Psoas muscle (tissue), 8 donors: Measurements from ENCODE around the gene STAMBPL1. TPM values are rescaled to one million over a fixed set of nuclear protein-coding genes. Genes with fewer than 3 reads are reported as not detected.

Experiments used
- ATAC-seq, 4 donors: fragments of 200-7000 bp; cut with Tn5 transposase; one replicate each; pipeline ENCODE4 v1.9.1; 2020; ENCODE audit warnings: moderate library complexity in 3 of 4, mild to moderate bottlenecking in 2 of 4
- DNase-seq, 2 donors: peaks; one replicate each; pipeline ENCODE4 v3.0.0-alpha.2; 2020
- H3K27ac ChIP-seq: fragments of 200-600 bp; one replicate; pipeline ENCODE4 v1.8.0; 2022
- H3K27me3 ChIP-seq, 3 donors: fragments of 200-600 bp in 1 of 3; one replicate each; pipeline versions ENCODE4 v1.6.1 to v1.8.0; 2013 to 2022; ENCODE audit warnings: low read length in 2 of 3, mild to moderate bottlenecking in 2 of 3, moderate library complexity in 1 of 3; ENCODE audit not compliant: insufficient read depth in 3 of 3
- H3K36me3 ChIP-seq, 2 donors: fragments of 200-600 bp in 1 of 2; one replicate each; pipeline versions ENCODE4 v1.6.1 to v1.8.0; 2013 to 2022; ENCODE audit warnings: low read depth in 1 of 2, mild to moderate bottlenecking in 1 of 2, moderate library complexity in 1 of 2; ENCODE audit not compliant: insufficient read depth in 1 of 2
- H3K4me1 ChIP-seq: fragments of 200-600 bp; one replicate; pipeline ENCODE4 v1.8.0; 2022
- H3K4me3 ChIP-seq: fragments of 200-600 bp; one replicate; pipeline ENCODE4 v1.8.0; 2022; ENCODE audit warnings: mild to moderate bottlenecking
- H3K9me3 ChIP-seq: fragments of 200-600 bp; one replicate; pipeline ENCODE4 v1.8.0; 2022
- CTCF ChIP-seq: fragments of 200-600 bp; IDR thresholded peaks from one replicate; pipeline ENCODE4 v1.8.0; 2022; ENCODE audit warnings: antibody characterized with exemption
- WGBS, 3 donors: extraction: QIAGEN DNeasy Blood & Tissue Kit; methylation state at CpG; one replicate each; pipeline versions ENCODE4 v1.1.6 to v1.1.7; 2013; 5-methylcytosine and 5-hydroxymethylcytosine counted together
- intact Hi-C, 2 donors: fragments of 100-400 bp; cut with DNase I; formaldehyde crosslinking; loops; one replicate each; pipeline versions ENCODE4 v1.11.0 to v1.14.2; 2022
- long read RNA-seq, 2 donors: library from polyadenylated mRNA; unstranded; transcript quantifications; one replicate each; pipeline ENCODE4 v2.0.0, GENCODE V29; 2021
- polyA plus RNA-seq, 3 donors: library from polyadenylated mRNA; stranded (reverse); fragments of 200-250 nt; gene quantifications; one replicate each; pipeline ENCODE4 v1.2.3, GENCODE V29; 2013
- total RNA-seq, 4 donors: library from RNA; stranded (reverse); fragmentation: NEBNext Ultra II Directional in 2 of 4; extraction: Animal tissue kit (Norgen Biotek cat#: 25700) in 2 of 4; gene quantifications; one replicate each; pipeline versions ENCODE4 v1.2.1 to v1.2.4, GENCODE V29; 2021 to 2023
- donor health status: healthy with polysubstance abuse.
- donor health status: DM: no; HTN: no; CAD: no; lungs with moderate emphysema.
- donor health status: Bipolar disorder and iron deficiency.
- donor health status: healthy.
- donor health status: DM: yes; HTN: yes; CAD: no.
- donor health status: DM: no; HTN: no; CAD: no.
- donor health status: DM: no; HTN: no; CAD: no.
- donor health status: DM: yes; HTN: yes; CAD: no.

STAMBPL1 gene
- total RNA-seq = 1 to 10 TPM in 3 of 4 donors, under 1 TPM in 1; 0.90 to 1.4 (median 1.0) TPM
- polyA plus RNA-seq = under 1 TPM; 0.23 to 0.92 (median 0.51) TPM
- long read RNA-seq, donor 1 = 0 reads
- long read RNA-seq, donor 2, partial matches to known transcripts = 0 of 2 reads
- long read RNA-seq, donor 2, other reads (novel, unspliced or antisense) = 1 of 2 reads

GRCh38 chr10:88879534-88880281 is at the start of gene STAMBPL1:
Gene STAMBPL1 (plus strand): TSS chr10:88880245. CDS start chr10:88901709, 21,464 bp downstream.
- no peaks in the 10 kb centered on the region for H3K36me3 ChIP-seq
- peak within 1 kb of the TSS; percentile 73 for H3K4me3 ChIP-seq
- H3K27me3 ChIP-seq = peaks cover 0 to 39% (median 0%) of the 10 kb centered on the region in 3 donors
- no peak for TF ChIP-seq CTCF
- peak within 1 kb of the TSS; percentile 75 for H3K27ac ChIP-seq
- WGBS, 3 donors = 2 to 4% (median 4%) methylated on average over 22 to 26 of the region's 26 CpGs
- DNase-seq (peak; percentile 58 to 72), ATAC-seq (peak; percentile 31 to 61 (median 42))
- H3K9me3 ChIP-seq = no peaks in the 10 kb centered on the region
- intact Hi-C loops = loop anchor here in 1 of 2 donors (5.0 kb wide), 1 partner anchor 42 kb away; no protein-coding TSS in a partner anchor
- peaks cover 7% of the 10 kb centered on the region for H3K4me1 ChIP-seq

- Histone ChIP-seq H3K4me3 (no peak overlapping the region), H3K4me1 (no peaks in the 10 kb centered on the region), H3K36me3 (no peaks in the 10 kb centered on the region), H3K27me3 (no peaks in the 10 kb centered on the region), H3K27ac (no peak overlapping the region), H3K9me3 (no peaks in the 10 kb centered on the region)
- DNase-seq (no peak), ATAC-seq (no peak)
- intact Hi-C loops = no loop called here
- WGBS, 3 donors = 71 to 80% (median 78%) methylated on average over 9 of the region's 9 CpGs
- no peak for TF ChIP-seq CTCF
Observed at GRCh38 chr10:88830643-88831268, 49.3 kb upstream of the STAMBPL1 start.

- DNase-seq = no peak
- H3K27ac ChIP-seq = no peak overlapping the region
- 70 to 77% (median 73%) methylated on average over 8 of the region's 8 CpGs for WGBS, 3 donors
- no peaks in the 10 kb centered on the region for H3K4me1 ChIP-seq
- H3K36me3 ChIP-seq = no peaks in the 10 kb centered on the region
- TF ChIP-seq CTCF = no peak
- intact Hi-C loops = no loop called here
- H3K4me3 ChIP-seq = no peak overlapping the region
- no peaks in the 10 kb centered on the region for H3K9me3 ChIP-seq
- H3K27me3 ChIP-seq = no peaks in the 10 kb centered on the region
- no peak for ATAC-seq
Observed at GRCh38 chr10:88831709-88832108, 48.3 kb upstream of the STAMBPL1 start.

- no peak overlapping the region for H3K27ac ChIP-seq
- DNase-seq (no peak), ATAC-seq (no peak)
- no peak for TF ChIP-seq CTCF
- H3K27me3 ChIP-seq = no peaks in the 10 kb centered on the region
- intact Hi-C loops = no loop called here
- no peak overlapping the region for H3K4me3 ChIP-seq
- no peaks in the 10 kb centered on the region for H3K9me3 ChIP-seq
- H3K4me1 ChIP-seq = no peaks in the 10 kb centered on the region
- H3K36me3 ChIP-seq = no peaks in the 10 kb centered on the region
Observed at GRCh38 chr10:88832376-88832775, 47.7 kb upstream of the STAMBPL1 start.
